GM12875 (cell line): ENCODE measurements around the gene RUNDC3A.

Experiments used
- H3K4me3 ChIP-seq: one replicate; pipeline ENCODE4 v1.5.1; 2011; ENCODE audit warnings: low read depth, low read length, control low read depth
- TF ChIP-seq, protein P1 (sequence below): IDR thresholded peaks from 2 replicates; pipeline ENCODE4 v1.5.1; 2011; ENCODE audit warnings: low read depth, mild to moderate bottlenecking, control low read depth, inconsistent platforms, low read length, moderate library complexity, borderline replicate concordance; ENCODE audit not compliant: insufficient read depth

RUNDC3A gene

DNA sequence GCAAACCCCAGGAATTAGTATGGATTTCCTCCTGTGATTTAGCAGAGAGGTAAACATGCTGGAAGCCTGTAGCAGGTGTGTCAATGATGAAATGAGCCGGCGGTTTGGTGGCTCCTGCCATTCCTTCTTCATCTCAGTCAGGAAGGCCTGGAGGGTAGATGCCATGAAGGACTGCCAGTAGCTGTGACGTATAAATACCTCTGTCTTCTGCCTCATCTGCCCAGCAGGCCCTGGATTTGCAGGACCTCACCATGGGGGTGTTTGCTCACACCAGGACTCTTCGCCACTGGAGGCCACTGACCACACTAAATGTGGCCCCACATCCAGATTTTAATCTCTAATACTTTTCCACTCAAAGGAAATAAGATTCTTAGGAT, 24.4 kb upstream of the RUNDC3A start:
- no peak overlapping the region for H3K4me3 ChIP-seq
- TF ChIP-seq, protein P1, sequence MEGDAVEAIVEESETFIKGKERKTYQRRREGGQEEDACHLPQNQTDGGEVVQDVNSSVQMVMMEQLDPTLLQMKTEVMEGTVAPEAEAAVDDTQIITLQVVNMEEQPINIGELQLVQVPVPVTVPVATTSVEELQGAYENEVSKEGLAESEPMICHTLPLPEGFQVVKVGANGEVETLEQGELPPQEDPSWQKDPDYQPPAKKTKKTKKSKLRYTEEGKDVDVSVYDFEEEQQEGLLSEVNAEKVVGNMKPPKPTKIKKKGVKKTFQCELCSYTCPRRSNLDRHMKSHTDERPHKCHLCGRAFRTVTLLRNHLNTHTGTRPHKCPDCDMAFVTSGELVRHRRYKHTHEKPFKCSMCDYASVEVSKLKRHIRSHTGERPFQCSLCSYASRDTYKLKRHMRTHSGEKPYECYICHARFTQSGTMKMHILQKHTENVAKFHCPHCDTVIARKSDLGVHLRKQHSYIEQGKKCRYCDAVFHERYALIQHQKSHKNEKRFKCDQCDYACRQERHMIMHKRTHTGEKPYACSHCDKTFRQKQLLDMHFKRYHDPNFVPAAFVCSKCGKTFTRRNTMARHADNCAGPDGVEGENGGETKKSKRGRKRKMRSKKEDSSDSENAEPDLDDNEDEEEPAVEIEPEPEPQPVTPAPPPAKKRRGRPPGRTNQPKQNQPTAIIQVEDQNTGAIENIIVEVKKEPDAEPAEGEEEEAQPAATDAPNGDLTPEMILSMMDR, result no peak

DNA sequence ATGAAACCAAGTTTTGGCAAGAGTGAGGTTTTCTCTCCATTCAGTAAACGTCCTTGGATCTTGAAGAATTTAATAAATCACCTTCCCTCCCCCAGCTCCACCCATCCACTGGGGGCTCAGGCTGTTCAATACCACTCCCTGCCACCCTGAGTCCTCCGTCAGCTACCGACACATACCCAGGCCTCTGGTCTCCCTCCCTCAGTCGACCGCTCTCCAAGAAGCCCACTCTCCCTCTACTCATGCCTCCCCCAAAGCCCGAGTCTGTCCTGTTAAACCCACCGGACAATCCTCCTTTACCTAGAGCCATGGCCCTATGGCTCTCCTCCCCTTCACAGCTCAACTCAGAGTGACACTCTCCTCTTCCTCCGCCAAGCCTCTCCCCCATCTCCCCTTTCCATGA, 20.8 kb upstream of the RUNDC3A start:
- TF ChIP-seq, protein P1, result no peak
- H3K4me3 ChIP-seq, result no peak overlapping the region

DNA sequence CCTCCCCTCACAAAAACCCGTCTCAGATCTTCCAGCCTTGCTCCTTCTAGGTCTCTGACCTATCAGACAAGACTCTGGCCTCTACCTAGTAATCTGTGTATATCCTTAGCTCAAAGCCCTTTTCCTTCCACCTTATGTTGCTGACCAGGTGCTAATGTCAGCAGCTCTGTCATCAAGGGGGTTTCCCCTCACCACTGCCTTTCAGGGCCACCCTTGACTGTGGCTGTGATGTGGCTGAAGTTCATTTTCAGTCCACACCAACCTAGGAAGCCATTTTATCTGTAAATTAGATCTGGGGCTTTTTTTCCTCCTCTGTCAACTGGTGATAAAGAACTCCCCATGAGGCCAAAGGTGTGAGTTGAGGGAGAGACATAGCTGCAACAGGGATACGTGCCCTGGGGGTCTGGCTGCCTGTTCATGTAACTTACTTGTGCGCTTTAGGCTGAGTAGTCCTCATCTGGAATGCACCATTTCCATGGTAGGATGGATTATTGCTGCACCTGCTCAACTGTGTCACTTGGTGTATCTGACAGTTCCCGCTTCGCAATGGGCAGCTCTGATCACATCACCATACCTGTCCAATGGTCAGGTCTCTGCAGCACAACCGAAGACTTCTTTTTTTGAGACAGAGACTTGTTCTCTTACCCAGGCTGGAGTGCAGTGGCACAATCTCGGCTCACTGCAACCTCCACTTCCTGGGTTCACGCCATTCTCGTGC, 14.7 kb upstream of the RUNDC3A start:
- TF ChIP-seq, protein P1, result no peak
- H3K4me3 ChIP-seq, result no peak overlapping the region

DNA sequence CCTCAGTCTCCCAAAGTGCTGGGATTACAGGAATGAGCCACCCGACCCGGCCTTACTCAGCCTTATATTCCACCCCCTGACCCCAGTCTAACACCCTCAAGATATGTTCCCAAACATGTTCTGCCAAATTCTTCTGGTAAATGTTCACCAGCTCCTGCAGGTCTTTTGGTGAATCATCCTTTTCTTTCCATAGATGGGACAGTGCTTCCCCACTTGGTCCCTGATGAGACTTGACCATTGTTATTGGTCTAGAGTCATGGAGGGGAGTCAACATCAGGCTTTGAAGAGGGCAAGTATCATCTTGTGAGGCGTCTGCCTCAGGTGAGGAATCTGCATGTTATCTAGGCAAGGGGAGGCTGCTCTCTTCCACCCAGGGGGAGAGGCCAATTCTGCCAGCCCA, 10.4 kb upstream of the RUNDC3A start:
- TF ChIP-seq, protein P1, result no peak
- H3K4me3 ChIP-seq, result no peak overlapping the region

DNA sequence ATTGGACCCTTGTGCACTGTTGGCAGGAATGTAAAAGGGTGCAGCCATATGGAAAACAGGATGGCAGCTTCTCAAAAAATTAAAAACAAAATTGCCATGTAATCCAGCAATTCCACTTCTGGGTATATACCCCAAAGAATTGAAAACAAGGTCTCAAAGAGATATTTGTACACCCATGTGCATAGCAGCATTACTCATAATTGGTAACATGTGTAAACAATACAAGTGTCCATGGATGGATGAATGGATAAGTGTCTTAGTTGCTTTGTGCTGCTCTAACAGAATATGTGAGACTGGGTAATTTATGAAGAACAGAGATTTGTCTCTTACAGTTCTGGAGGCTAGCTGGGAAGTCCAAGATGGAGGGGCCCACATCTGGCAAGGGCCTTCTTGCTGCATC, 3.8 kb upstream of the RUNDC3A start:
- TF ChIP-seq, protein P1, result no peak
- H3K4me3 ChIP-seq, result no peak overlapping the region

DNA sequence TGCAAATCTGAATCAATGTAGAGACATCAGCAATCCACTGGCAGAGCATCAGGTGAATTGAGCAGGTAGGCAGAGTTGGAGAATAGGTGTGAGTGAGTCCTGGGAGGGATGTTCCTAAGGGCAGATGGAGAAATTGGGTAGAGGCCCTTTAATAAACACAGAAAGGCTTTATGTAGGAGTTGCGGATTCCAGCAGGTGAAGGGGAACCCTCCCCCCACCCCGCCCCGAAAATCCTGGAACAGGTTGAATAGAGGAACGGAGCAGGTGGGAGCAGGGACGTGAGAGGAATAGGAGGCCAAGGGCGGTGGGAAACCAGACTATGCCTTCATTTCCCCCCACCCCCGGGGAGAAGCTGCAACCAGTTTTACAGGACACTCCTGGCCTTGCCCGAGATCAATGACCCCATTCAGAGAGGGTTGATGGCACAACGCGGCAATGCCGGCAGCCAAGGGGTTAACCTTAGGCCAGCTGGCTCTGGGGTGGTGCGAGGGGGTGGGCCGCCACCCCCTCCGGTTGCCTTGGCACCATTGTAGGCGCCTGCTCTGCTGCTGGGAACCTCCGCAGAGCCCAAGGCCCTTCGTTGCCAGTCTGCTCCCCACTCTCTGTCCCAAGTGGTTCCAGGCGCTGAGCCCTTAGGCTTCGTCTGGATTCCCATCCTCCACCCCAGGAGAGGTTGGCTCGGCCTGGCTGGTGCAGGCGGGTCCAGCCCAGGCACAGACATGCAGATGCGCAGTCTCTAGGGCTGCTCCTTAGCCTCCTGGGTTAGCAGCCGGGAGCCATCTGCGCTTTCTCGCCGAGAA, 814 bp upstream of the RUNDC3A start:
- H3K4me3 ChIP-seq, result no peak overlapping the region
- TF ChIP-seq, protein P1, result no peak

DNA sequence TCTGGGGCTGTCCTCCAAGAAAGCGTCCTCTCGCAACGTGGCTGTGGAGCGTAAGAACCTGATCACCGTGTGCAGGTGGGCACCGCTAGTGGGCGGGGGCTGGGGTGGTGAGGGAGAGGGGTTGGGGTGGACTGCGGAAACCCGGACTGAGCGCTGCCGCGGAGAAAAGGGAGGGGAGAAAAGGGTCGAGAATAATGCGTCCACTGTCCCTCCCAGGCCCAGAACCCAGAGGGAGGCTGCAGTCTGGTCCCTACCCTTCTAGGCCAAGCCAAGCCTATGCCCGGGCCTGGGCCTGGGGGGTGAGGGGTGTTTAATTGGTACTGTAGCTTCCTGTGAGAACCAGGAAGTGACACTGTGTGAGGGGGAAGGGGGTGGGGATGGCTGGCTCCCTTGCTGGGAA, 464 bp downstream of the RUNDC3A start:
- no peak overlapping the region for H3K4me3 ChIP-seq
- TF ChIP-seq, protein P1, result no peak
